Measurements from ENCODE around the gene TASP1. TPM values are rescaled to one million over a fixed set of nuclear protein-coding genes. Genes with fewer than 3 reads are reported as not detected.

TASP1 gene
- total RNA-seq, 3 donors from 2014 or later (not counting 1 experiment from before 2014, with no cell fraction given): 15.5 to 22.3 (median 16.3) TPM

DNA sequence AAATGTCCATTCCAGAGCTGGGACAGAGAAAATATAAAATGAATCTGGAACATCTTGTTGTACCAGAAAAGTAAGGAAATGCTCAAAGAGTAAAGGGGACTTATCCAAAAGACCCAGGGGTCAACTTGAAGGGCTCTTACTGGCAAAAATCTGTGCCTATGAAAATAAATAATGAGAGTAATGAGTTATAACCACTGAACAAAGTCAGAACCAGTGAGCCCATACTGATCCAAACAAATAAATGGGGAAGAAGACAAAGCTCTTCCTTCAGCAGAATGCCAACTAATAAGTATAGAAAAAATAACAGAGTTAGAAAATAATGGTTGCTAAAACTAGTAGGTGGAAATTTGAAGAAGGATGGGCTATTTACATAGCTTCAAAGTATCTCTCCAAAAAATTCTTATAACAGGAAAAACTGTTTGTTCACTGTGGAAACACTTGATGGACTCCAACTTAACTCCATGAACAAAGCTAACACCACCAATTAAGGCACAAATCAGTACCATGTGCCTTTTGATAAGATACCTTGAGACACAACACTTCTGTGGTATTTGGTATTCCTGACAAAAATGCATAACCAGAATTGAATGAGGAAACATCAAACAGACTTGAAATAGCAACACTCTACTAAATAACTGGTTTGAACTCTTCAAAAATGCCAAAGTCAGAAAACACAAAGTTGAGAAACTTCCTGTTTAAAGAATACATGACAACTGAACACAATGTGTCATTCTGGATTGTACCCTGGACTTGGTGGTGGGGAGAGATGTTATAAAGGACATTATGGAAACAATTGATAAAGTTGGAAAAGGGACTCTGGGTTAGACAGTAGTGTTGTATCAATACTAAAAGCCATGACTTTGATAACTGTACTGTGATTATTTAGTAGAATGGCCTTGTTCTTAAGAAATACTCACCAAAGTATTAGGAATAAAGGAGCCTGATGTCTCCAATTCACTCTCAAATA, 220.2 kb downstream of the TASP1 start:
- Histone ChIP-seq H3K36me3 (ENCODE audit: control insufficient read depth, insufficient read depth, low read length) (peaks cover 4% of the 10 kb centered on the region), H3K27me3 (ENCODE audit: control insufficient read depth, insufficient read depth, low read length) (no peaks in the 10 kb centered on the region), H3K4me1 (ENCODE audit: control insufficient read depth, insufficient read depth, low read length) (no peaks in the 10 kb centered on the region), H3K9me3 (ENCODE audit: control insufficient read depth, insufficient read depth, low read length) (no peaks in the 10 kb centered on the region), H3K4me3 (ENCODE audit: low read length) (no peak overlapping the region), H3K27ac (ENCODE audit: low read length) (no peak overlapping the region)
- Mint-ChIP-seq H3K36me3 (no peaks in the 10 kb centered on the region), H3K9me3 (no peaks in the 10 kb centered on the region), H3K27me3 (ENCODE audit: low read depth in 2 of 2) (no peaks in the 10 kb centered on the region), H3K27ac (no peak overlapping the region), H3K4me3 (no peak overlapping the region), H3K4me1 (peaks cover 0 to 5% of the 10 kb centered on the region in 2 donors)
- intact Hi-C loops (cut with micrococcal nuclease): no loop called here
- TF ChIP-seq, protein P1, sequence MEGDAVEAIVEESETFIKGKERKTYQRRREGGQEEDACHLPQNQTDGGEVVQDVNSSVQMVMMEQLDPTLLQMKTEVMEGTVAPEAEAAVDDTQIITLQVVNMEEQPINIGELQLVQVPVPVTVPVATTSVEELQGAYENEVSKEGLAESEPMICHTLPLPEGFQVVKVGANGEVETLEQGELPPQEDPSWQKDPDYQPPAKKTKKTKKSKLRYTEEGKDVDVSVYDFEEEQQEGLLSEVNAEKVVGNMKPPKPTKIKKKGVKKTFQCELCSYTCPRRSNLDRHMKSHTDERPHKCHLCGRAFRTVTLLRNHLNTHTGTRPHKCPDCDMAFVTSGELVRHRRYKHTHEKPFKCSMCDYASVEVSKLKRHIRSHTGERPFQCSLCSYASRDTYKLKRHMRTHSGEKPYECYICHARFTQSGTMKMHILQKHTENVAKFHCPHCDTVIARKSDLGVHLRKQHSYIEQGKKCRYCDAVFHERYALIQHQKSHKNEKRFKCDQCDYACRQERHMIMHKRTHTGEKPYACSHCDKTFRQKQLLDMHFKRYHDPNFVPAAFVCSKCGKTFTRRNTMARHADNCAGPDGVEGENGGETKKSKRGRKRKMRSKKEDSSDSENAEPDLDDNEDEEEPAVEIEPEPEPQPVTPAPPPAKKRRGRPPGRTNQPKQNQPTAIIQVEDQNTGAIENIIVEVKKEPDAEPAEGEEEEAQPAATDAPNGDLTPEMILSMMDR (IDR thresholded peaks at IDR 0.05): no peak
- DNase-seq (no peak), ATAC-seq (no peak)

DNA sequence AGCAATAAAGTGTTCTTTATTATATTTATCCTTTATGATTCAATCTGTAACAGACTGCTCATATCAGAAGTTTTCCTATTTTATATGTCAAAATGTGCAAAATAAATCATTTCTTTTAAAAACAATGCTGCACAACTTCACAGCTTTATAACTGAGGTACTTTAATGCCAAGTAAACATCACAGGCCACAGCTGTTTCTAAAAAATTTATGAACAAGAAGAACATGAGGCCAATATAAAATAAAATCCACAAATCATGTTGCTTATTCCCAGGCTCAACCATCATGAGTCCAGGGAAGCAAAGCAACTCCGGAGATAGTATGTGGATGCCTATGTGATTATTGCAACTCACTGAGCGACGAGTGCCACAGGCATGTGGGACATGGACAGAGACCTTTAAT, 222.2 kb downstream of the TASP1 start:
- TF ChIP-seq, protein P1 (IDR thresholded peaks at IDR 0.05): no peak
- Histone ChIP-seq H3K27me3 (ENCODE audit: control insufficient read depth, insufficient read depth, low read length) (no peaks in the 10 kb centered on the region), H3K27ac (ENCODE audit: low read length) (no peak overlapping the region), H3K4me1 (ENCODE audit: control insufficient read depth, insufficient read depth, low read length) (no peaks in the 10 kb centered on the region), H3K4me3 (ENCODE audit: low read length) (no peak overlapping the region), H3K36me3 (ENCODE audit: control insufficient read depth, insufficient read depth, low read length) (peaks cover 4% of the 10 kb centered on the region), H3K9me3 (ENCODE audit: control insufficient read depth, insufficient read depth, low read length) (no peaks in the 10 kb centered on the region)
- no peak for ATAC-seq
- H3K36me3 Mint-ChIP-seq: peaks cover 11% of the 10 kb centered on the region
- DNase-seq: no peak
- intact Hi-C loops (cut with micrococcal nuclease): no loop called here
- no peaks in the 10 kb centered on the region for H3K27me3 Mint-ChIP-seq (ENCODE audit: low read depth in 2 of 2)
- no peak overlapping the region for H3K4me3 Mint-ChIP-seq
- H3K9me3 Mint-ChIP-seq: no peaks in the 10 kb centered on the region
- H3K4me1 Mint-ChIP-seq: peaks cover 0 to 5% of the 10 kb centered on the region in 2 donors
- WGBS (ENCODE audit: insufficient coverage): 96% methylated on average over 3 of the region's 3 CpGs
- H3K27ac Mint-ChIP-seq: no peak overlapping the region

DNA sequence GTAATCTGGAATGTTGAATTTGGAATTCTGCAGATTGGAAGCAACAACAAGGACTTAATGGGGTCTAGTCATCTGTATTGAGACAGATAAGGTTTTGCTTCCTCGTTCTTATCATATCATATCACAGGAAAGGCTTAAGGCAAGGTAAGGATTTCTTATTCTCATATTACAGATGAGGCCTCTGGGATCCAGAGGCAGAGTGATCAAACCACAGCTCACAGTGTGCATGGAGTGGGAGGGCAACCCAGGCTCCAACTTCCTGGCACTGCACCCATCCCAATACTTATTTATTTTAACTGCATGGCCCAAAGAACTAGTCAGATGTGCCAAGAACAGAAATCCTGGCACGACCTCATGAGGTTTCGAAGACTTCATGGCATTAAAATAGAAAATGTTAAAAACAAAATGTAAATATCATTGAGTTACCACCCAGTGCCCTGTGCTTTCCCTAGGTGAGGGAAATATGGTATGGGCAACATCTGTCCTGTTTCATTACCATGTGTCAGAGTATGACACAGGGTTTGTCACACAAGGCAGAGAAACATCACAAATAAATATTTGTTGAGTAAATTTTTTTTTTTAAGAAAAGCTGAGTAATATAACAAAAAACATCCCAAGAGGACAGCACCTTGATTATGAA, 225.8 kb downstream of the TASP1 start:
- H3K4me1 Mint-ChIP-seq: no peaks in the 10 kb centered on the region
- no peaks in the 10 kb centered on the region for H3K27me3 Mint-ChIP-seq (ENCODE audit: low read depth in 2 of 2)
- intact Hi-C loops (cut with micrococcal nuclease): no loop called here
- no peak overlapping the region for H3K27ac ChIP-seq (ENCODE audit: low read length)
- H3K4me1 ChIP-seq (ENCODE audit: control insufficient read depth, insufficient read depth, low read length): no peaks in the 10 kb centered on the region
- H3K9me3 Mint-ChIP-seq: peaks cover 2 to 3% of the 10 kb centered on the region in 2 donors
- no peaks in the 10 kb centered on the region for H3K27me3 ChIP-seq (ENCODE audit: control insufficient read depth, insufficient read depth, low read length)
- TF ChIP-seq, protein P1 (IDR thresholded peaks at IDR 0.05): no peak
- DNase-seq (no peak), ATAC-seq (no peak)
- no peak overlapping the region for H3K4me3 ChIP-seq (ENCODE audit: low read length)
- peaks cover 4% of the 10 kb centered on the region for H3K36me3 ChIP-seq (ENCODE audit: control insufficient read depth, insufficient read depth, low read length)
- H3K4me3 Mint-ChIP-seq: no peak overlapping the region
- peaks cover 13% of the 10 kb centered on the region for H3K36me3 Mint-ChIP-seq
- H3K9me3 ChIP-seq (ENCODE audit: control insufficient read depth, insufficient read depth, low read length): no peaks in the 10 kb centered on the region
- 100% methylated on average over 2 of the region's 3 CpGs for WGBS (ENCODE audit: insufficient coverage)
- no peak overlapping the region for H3K27ac Mint-ChIP-seq

Data from natural killer cell (primary cell).